H54 (cell line): Measurements from ENCODE around the gene RANGRF.

Experiments used
- DNase-seq: peaks from one replicate; pipeline ENCODE4 v3.0.0; 2011; ENCODE audit warnings: low spot score, mixed read lengths; ENCODE audit not compliant: insufficient read length
- FAIRE-seq: peaks from 3 replicates; lab custom pipeline; 2011; peaks lifted over from hg19 to GRCh38; lab: Jason Lieb, UNC
- POLR2A ChIP-seq: IDR thresholded peaks from 2 replicates; pipeline ENCODE4 v1.6.1; 2011; ENCODE audit warnings: low read depth, mild to moderate bottlenecking, low read length

RANGRF gene

DNA sequence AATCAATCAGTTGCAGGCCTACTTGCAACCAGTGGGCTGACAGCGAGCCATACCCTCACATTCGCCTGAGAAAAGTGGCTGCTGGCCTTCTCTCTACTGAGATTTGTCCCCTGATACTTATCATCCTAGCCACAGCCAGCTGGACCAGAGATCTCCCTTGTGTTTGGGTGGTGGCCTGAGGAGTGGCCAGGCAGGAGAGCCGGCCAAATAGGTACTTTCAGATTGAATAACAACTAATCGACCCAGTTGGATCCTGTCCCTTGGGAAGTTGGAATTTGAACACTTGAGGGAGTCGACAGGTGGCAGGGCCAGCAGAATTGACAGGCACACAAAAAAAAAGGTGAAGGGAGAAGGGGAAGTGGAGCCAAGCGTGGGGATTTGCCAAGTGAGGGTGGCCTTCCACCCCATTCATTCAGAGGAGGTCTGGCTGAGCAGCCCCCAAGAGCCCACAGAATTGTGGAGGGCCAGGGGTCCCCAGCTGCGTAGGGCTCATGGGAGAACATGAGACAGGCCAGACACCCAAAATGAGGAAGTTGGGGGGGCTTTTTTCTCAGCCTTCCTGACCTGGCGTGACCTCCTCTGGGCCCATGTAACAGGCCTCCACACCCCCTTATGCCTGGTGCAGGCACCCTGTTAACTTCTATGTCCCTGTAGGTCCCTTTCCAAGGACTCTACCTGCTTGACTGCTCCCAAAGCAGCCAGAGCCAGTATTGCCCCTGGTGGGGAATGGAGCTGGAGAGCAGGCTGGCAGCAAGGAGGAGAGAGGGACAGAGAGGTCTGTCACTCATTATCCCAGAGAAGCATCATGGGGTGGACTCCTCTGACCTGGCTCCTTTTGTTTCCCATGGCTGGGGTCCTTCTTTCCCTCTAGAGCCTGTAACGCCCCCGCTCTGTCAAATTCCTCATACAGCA lies 2.9 kb upstream of the RANGRF start:
- no peak for DNase-seq
- FAIRE-seq = no peak
- TF ChIP-seq POLR2A = no peak

DNA sequence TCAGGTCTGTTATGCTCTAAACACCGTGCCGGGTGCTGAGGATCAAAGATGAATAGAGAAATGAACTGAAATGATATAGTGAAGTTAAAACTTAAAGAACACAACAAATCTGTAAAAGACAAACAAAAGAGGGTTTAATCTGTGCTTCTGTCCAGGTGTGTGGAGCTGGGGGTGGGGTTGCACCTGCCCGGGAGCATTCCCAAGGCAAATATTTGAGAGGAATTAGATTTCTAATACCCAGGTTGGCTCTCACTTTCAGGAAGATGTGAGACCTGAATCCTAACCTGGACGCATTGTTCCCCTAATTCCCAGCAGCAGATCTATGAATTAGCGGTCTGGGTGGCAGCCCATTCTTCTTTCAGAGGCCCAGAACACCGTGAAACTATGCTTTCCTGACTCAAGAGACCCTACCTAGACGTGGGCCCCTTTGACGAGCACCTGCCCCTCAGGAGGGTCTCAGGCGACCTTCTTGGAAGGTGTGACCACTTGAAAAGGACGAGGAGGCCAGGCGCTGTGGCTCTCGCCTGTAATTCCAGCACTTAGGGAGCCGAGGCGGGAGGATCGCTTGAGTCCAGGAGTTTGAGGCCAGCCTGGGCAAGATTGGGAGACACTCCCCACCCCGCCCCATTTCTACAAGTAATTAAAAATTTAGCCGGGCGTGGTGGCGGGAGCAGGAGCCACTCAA lies 677 bp upstream of the RANGRF start:
- FAIRE-seq (no peak), DNase-seq (no peak)

GRCh38 chr17:8289103-8289397 lies 580 bp downstream of the RANGRF start:
- TF ChIP-seq POLR2A = no peak

More for the DNA sequence above, 677 bp upstream of the RANGRF start:
- no peak for TF ChIP-seq POLR2A

DNA sequence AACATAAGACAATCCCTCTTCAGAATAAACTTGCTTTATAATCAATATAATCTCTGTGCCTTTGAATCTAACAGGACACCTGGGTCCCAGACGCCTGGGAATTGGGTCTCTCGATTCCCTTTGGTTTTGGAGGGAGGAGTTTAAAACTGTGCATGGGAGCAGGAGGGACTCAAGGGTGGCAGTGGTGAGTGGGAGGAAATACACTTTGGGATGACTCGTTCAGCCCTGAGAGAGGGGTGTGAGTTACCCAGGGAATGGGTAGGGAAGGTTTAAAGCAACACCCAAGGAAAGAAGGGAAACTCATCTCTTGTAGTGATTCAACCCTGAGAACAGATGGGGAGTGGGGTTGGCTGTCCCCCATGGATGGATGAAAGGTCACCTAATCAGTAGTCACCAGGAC lies 1.6 kb downstream of the RANGRF start:
- no peak for FAIRE-seq

More at GRCh38 chr17:8289103-8289397, 580 bp downstream of the RANGRF start:
- DNase-seq (no peak), FAIRE-seq (no peak)

DNA sequence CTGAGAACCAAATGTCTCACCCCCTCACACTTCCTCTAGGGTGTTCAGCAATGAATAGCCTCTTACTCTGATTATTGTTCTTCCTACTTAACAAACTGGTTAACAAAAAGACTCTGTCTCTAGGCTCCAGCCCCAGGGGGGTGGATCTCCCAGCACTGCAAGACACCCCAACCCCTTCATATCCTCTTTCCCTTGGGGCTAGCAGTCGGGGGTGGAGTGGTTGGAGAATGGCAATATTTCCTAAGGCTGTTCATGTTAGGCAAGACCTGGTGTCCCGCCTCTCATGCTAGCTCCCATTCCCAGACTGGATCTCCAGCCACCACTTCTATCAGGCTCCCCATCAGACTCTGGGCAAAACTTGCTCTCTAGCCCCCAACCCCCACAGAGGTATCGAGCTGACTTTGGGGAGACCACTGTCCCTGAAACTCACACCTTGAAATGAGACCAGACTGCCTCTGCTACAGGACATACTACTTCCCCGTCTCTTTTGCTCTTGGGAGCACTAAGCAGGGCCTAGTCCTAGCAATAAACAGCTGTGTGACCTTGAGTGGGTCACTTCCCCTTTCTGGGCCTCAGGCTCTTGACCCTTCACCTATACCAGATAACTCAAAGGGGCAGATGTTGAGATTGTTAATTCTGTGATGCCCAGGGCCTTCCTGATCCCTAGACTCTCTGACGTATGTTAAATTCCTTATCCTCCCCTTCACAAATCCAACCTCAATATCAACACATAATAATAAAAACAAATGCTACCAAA lies 4.3 kb downstream of the RANGRF start:
- no peak for DNase-seq
- no peak for TF ChIP-seq POLR2A
- FAIRE-seq = no peak

More for the DNA sequence above, 1.6 kb downstream of the RANGRF start:
- peak; percentile 50 for DNase-seq
- no peak for TF ChIP-seq POLR2A

DNA sequence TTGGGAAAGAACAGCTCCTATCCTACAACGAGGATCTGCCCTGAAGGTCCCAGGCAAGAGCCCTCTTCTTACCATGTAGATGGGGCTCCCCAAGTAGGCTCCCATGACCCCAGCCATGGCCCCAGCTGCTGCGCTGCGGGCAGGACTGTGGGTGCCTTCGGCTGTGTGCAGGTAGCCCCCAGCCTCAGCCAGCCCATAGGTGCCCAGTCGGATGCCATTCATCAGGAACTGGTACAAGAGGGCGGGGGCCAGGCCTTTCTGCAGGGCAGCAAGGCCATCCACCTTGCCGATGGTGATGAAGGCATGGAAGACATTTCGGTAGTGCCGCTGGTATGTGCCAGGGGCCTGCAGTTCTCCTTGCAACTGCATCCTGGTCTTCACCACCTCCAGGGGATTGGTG lies 5.9 kb downstream of the RANGRF start:
- no peak for DNase-seq
- TF ChIP-seq POLR2A = no peak
- no peak for FAIRE-seq

GRCh38 chr17:8294814-8295316 lies 6.4 kb downstream of the RANGRF start:
- TF ChIP-seq POLR2A = no peak
- no peak for DNase-seq
- FAIRE-seq = no peak

- DNase-seq (no peak), FAIRE-seq (no peak)
These were observed 11.8 kb downstream of the RANGRF start for GRCh38 chr17:8300226-8300625.

GRCh38 chr17:8300627-8301242 lies 12.3 kb downstream of the RANGRF start:
- TF ChIP-seq POLR2A = no peak
- peak; percentile 33 for FAIRE-seq
- DNase-seq = peak; percentile 77

More at GRCh38 chr17:8300226-8300625, 11.8 kb downstream of the RANGRF start:
- TF ChIP-seq POLR2A = no peak

DNA sequence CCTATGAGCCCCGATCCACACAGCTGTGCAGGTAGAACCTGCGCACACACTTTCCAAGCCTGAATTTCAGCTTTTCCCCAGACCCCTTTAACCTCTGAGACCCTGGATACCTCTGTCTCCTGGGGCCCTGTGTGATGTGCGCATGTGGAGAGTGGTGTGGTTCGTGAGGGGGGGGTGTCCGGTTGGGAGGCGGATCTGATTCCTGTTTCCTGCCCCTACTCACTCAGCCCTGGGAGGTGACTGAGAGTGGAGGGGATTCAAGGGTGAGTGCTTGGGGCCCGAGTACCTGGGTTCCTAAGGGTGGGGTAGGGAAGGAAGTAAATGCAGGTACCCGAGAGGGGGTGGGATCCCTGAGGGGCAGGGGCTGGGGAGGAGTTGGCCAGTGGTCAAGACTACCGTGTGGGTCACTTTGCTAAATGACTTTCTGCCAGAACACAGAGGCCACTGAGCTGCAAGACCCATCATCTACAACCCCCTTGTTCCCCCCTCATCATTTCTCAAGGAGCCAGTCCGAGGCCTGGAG lies 22.2 kb downstream of the RANGRF start:
- FAIRE-seq = no peak
- DNase-seq = no peak
- TF ChIP-seq POLR2A = no peak

DNA sequence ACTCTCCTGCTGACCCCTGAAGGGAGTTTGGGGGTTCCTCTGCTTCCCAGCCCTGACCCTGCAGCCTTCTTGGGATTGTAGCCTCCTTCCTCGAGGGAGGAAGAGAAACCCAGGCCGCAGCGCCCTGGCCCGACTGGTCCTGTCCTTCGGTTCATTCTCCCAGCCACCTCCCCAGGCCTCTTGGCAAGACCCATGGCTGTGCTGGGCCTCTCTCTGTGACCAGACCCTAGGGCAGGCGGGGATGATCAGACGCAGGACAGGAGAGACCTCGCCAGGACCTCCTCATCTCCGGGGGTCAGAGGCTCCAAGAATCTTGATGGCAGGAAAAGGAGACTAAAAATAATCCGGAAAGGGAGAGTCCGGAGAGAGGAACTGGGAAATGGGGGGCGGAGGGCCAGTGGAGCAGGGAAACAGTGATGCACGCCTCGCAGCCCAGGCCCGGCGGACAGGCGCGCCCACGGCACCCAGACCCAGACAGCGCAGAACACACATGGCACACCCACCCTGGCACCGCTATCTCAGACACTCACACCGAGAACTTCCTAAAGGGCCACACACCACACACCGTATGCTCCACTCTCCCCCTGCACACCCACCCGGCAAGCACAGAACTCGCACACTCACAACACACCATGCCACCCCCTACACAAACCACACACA lies 22.8 kb downstream of the RANGRF start:
- no peak for DNase-seq
- TF ChIP-seq POLR2A = no peak

GRCh38 chr17:8312251-8312650 lies 23.8 kb downstream of the RANGRF start:
- FAIRE-seq = no peak
- TF ChIP-seq POLR2A = no peak
- no peak for DNase-seq

More for the DNA sequence above, 22.8 kb downstream of the RANGRF start:
- FAIRE-seq = no peak
